AG08395 (cell line): ENCODE measurements around the gene GRIK5.

Experiments
- DNase-seq: peaks from one replicate; pipeline ENCODE4 v3.0.0; 2012; ENCODE audit warnings: mixed read lengths, low spot score

The GRIK5 gene

DNA sequence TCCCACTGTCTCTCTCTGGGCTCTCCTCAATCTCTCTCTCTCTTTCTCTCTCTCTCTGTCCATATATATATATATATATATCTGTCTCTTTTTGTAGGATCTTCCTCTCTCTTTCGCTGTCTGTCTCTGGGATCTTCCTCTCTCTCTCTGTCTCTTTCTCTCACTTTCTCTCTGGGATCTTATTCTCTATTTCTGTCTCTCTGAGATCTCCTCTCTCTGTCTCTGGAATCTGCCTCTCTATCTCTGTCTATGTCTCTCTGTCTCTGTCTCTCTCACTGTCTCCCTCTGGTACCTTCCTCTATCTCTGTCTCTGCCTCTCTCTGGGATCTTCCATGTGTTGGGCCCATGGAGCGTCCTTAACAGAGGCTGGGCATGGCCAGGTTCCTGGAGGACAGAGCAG is 79.4 kb downstream of the GRIK5 start:
- no peak for DNase-seq

DNA sequence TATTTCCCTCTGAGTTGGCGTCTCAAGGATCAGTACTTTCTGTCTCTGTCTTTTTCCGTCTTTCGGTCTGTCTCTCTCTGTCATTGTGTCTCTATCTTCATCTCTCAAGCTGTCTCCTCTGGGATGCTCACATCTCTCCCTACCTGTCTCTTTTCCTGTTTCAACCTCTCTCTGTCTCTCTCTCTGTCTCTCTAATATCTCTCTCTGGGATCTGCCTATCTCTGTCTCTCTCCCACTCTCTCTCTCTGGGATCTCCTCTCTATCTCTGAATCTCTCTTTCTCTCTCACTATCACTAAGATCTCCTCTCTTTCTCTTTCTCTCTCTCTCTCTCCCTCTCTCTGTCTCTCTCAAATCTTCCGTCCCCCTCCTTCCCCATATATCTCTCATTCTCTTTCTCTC is 80.0 kb downstream of the GRIK5 start:
- DNase-seq: no peak

DNA sequence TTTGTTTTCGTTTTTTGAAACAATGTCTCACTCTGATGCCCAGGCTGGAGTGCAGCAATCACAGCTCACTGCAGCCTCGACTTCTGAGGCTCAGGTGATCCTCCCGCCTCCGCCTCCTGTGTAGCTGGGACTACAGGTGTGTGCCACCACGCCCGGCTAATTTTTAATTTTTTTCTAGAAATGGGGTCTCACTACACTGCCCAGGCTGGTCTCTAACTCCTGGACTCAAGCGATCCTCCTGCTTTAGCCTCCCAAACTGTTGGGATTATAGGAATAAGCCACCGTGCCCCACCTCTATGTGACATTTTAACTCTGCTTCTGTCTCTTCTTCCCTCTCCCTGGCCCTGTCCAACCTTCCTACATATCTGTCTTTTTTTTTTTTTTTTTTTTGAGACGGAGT is 81.1 kb downstream of the GRIK5 start:
- no peak for DNase-seq

DNA sequence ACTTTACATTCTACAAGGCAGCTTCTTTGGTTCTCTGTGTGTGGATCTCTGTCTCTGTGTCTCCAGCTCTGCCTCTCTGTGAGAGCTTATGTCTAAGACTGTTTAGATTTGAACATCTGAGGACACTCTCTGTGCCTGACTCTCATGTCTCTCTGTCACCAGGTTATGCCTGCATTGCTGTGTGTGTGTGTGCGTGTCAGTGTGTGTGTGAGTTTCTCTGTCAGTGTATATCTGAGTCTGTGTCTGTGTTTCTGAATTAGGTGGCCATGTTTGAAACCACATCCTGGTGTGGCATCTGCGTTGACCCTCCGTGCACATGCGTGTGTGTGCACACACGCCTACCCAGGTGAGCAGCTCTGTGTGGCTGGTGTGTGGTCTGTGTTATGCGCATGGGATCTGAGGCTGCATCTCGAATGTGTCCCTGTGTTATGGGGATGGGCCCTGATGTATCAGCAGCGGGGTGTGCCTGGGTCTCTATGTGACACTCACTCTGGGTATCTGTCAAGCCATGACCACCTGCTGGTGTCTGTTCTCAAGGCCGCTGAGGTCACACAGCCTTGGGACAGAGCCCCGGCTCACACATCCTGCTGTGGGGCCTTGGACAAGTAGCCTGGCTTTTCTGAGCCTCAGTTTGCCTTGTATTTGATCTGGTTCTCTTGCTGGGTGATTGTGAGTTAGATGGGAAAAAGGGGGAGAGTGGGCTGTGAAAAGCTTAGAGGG is 82.7 kb downstream of the GRIK5 start:
- DNase-seq: no peak

DNA sequence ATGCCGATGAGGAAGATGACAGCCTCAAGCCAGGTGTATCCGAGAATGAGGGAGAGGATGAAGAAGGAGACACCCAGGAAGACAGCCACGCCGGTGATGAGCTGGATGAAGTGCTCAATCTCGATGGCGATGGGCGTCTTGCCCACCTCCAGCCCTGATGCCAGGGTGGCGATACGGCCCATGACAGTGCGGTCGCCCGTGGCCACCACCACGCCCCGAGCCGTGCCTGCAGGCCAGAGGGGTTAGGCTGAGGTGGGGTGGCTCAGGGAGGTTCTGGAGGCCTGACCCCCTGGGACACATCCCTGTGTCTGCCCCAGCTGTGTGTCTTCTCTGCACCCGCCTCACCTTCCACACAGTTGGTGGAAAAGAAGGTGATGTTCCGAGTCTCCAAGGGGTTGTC is 85.0 kb downstream of the GRIK5 start:
- no peak for DNase-seq

DNA sequence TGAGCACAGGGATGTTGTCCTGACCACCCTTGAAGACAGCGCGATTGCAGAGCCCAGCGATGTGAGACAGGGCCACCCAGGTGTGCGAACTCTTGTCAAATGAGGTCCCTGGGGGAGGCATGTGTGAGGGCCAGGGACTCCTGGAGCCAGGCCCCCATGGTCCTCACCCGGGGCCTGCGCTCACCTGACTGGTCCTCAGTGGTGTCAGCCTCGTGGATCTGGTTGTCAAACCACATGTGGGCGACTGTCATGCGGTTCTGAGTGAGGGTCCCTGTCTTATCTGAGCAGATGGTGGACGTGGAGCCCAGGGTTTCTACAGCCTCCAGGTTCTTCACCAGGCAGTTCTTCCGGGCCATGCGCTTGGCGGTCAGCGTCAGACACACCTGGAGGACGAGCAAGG is 88.3 kb downstream of the GRIK5 start:
- DNase-seq: no peak

DNA sequence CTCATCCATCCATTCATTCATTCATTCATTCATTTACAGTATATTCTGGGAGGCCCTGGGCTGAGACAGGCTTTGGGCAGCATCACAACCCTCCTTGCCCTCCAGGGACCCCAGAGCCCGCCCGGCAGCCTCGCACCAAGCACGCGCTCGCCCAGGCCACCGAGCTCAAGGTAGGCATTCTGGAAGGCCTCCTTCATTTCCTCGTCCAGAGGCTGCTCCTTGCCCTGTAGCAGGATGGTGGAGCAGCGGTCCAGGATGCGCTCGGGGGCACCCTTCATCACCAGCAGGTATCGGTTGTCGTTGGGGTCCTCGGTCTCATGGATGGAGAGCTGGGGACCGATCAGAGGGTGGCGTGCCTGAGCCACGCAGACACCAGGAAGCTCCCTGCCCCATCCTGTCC is 91.5 kb downstream of the GRIK5 start:
- no peak for DNase-seq

DNA sequence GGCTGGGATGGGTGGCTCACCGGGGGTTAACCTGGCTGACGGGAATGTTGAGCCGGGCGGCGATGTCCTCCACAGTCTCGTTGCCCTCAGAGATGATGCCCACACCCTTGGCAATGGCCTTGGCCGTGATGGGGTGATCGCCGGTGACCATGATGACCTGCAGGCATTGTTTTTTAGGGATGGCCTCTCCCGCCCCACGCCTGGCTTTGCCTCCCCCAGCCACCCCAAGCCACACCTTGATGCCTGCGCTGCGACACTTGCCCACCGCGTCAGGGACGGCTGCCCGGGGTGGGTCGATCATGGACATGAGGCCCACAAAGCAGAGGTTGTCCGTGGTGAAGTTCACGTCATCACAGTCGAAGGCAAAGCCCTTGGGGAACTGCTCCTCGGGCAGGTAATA is 92.1 kb downstream of the GRIK5 start:
- no peak for DNase-seq

DNA sequence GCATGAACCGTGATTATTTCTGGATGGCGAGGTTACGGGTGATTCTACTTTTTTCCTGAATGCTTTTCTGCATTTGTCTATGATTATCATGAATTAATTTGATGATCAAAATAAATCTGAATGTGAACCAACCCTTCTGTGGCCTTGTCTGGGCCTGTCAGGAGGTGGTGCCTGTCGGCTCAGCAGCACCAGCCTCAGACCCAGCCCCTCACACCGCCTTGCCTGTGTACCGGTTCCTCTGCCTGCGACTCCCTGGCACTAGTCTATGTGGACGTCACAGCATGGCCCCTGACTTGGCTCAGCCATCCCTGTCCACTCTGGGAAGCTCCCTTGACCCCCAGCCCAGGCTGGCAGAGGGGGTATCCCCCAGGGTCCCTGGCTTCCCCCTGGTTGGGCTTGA is 95.4 kb downstream of the GRIK5 start:
- no peak for DNase-seq

DNA sequence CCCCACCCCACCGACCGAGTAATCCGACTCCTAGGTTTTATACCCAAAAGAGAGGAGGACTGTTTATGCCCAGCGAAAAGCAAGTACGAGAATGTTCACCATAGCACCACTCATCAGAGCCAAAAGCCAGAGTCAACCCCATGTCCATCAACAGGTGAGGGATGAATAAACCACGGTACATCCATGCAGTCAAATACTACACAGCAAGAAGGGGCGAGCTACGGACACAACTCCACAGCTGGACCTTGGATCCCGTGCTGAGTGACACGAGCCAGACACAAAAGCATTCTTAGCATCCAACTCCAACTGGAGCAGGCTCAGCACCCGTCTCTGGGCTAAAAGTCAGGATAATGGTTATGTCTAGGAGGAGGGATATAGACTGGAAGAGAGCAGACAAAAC is 98.6 kb downstream of the GRIK5 start:
- DNase-seq: no peak

DNA sequence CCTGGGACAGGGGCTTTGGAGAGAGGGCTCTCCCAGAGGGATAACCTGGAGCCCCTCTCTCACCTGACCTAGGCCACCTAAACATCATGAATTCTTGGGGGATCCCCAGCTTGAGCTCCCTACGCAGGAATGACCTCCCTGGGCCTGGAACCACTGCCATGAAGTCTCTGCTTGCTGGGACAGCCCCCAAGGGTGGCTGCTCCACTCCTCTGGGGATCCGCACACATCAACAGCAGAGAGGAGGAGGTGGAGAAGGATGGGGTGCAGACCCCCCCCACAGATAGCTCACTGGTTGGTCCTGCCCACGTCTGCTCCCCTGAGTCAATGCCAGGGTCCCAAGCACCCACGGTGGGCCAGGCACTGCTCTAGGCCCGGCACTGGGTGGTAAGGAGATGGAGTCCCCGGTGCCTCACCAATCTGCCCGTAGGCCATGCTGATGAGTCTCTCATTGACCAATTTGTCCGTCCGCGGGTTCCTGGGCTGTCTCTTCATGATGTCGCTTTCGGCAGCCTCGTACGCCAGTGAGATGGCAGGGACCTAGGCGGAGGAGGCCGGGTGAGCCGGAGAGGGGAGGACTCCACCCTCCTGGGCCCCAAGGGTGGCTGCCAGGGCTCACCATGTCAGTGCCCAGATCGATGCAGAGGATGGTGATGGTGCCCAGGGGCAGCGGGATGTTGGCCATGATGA is 100.1 kb downstream of the GRIK5 start:
- no peak for DNase-seq

DNA sequence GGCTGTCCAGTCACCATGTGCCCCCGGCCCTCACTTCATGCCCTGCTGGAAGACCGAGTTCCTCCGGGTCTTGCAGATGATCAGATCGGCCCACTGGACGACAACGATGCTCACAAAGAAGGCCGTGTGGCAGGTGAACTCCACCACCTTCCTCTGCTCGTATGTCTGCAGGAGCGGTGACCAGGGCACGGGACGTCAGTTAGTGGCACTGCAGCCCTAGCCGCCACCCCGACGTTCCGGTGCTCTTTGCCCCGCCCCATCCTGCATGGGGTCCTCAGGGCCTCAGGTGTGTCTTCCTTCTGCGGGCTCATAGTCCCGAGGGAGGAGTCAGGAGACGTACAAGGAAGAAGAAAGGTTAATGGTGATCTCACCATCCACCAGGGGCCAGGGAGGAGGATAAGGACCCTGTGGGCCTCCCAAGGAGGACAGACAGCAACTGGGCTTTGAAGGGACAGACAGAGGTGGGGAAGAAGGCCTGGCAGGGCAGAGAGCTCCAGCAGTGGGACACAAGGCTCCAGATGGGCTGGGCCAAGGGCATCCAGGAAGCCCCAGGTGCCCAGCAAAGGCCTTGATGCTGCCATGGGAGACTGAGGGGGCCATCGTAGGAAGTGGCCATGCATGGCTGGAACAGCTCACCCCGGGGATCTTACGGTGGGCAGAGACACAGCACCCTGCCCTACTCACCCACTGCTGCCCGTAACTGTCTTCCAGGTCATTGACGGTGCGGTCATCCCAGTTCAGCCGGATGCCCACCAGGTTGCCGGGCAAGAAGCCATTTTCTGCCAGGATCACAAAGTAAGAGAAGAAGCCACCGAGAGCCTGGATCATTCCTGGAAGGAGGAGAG is 101.0 kb downstream of the GRIK5 start:
- no peak for DNase-seq

DNA sequence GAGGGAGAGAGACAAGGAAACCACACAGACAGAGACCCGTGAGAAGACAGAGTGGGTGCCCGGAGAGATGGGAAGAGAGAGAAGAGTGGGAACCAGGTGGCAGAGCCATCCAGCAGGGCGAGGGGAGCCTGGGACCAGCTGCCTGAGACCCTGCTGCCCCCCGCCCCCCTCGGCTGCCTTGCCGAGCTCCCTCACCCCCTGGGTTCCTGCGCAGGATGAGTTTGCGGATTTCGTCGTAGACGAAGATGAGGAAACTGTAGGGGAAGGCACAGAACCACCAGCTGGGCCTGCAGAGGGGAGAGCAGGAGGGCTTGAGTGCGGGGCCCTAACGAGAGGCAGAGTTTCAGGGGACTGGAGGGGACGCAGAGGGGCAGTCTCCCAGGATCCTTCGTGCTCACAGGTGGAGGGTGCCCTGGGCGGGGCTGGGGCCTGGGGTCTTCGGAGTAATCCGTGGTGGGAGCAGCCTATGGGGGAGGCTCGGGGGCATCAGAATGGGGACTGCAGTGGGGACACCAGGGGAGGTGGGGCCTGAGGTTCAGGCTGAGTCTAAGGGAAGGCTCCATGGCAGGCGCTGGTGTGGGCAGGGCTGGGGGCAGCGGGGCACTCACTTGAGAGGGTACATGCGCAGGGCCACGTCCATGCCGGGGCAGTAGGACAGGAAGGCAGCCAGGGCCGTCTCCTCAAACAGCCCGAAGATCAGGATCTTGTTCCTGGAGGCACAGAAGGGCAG is 102.8 kb downstream of the GRIK5 start:
- no peak for DNase-seq

DNA sequence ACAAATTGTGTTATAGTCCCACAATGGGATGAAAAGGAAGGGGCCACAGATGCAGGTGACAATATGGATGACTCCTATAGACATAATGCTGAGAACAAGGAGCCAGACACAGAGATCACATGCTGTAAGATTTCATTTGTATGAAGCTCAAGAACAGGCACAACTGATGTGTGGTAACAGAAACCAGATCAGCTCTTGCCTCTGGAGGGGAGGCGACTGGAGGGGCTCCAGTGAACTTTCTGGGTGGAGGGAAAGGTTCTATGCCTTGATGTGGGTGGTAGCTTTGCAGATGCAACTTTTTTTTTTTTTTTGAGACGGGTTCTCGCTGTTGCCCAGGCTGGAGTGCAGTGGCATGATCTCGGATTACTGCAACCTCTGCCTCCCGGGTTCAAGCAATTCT is 104.9 kb downstream of the GRIK5 start:
- no peak for DNase-seq

DNA sequence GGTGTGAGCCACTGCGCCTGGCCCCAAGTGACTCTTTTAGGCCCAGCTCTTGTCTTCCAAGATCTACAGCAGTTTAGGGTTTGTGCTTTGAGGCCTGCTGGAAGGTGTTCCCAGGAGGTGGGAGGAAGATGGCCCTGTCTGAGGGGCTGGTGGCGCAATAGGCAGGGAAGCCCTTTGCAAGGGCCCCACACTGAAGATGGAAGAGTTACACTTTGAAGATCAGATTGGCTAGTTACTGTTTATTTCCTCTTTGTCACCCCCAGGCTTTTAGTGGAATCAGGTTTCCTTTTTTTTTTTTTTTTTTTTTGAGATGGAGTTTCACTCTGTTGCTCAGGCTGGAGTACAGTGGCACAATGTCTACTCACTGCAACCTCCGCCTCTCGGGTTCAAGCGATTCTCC is 109.0 kb downstream of the GRIK5 start:
- DNase-seq: no peak

DNA sequence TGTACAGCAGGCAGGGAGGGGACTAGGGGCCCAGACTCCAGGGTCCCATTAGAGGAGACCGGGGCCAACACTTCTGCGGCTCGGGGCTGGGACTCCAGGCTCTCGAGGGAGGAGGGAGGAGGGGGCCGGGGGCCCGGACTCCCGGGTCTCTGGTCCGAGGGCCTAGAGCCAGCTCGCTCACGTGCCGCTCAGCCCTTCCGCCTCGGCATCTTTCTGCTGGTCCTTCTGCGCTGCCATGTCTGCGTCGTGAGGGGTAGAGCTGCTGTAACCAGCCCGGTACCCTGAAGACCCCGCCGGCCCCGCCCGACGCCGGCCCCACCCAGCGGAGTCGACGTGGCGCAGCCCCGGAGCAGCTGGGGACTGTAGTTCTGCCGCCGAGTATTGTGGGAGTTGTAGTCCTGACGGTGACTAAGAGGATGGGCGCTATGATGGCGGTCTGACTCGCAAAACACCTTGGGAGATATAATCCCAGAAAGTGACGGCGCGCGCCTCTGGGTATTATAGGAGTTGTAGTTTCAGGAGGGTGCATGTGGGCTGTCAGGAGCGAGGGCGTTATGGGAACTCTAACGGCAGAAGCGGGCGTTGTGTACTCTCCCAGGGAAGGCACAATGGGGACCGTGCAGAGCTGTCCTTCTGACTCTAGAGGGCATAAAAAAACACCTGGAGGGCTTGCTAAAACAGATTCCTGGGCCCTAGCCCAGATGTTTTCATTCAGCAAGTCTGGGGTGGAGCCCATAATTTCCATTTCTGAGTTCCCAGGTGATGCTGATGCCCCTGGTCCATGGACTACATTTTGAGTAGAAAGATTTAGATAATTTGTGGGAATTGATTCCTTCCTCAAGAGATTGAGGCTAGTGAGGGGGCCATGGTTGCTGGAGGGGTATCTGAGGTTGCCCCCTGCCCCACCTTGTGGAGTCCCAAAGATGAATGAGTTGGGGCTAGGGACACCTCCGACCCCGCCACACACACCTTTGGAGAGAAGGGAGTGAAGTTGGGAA is 110.7 kb downstream of the GRIK5 start, which contains the start of gene RABAC1:
TSS of gene RABAC1 (minus strand) at position 266 of the 998 bp plus-strand sequence. CDS start at position 237, 29 bp downstream.
- DNase-seq: peak; percentile 97

DNA sequence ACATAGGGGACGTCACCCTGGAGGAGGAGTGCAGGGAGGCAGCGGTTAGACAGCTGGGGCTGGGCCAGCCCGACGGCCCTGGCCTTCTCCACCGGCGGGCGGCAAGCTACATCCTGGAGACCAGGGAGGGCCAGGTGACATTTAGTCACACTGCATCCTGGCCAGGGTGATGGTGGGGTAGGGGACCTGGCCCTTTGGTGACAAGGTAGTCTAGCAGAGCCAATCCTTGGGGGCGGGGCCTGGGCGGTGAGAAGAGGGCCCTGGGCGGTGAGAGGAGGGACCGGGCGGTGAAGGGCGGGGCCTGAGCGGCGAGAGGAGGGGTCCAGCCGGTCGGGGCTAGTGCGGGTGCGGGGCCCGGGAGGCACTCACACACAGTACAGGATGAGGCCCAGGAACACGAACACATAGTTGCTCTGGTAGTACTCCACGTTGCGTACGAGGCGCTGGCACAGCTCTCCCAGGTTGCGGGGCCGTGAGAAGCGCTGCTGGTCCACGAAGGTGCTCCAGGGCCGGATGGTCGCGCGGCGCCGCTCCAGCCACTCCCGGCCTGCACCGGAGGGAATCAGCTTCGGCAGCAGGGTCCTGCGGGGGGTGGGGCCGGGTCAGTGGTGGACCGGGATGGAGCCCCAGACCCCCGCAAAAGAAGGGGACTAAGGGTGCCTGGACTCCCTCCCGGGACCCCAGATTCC is 111.5 kb downstream of the GRIK5 start:
- DNase-seq: peak; percentile 90

DNA sequence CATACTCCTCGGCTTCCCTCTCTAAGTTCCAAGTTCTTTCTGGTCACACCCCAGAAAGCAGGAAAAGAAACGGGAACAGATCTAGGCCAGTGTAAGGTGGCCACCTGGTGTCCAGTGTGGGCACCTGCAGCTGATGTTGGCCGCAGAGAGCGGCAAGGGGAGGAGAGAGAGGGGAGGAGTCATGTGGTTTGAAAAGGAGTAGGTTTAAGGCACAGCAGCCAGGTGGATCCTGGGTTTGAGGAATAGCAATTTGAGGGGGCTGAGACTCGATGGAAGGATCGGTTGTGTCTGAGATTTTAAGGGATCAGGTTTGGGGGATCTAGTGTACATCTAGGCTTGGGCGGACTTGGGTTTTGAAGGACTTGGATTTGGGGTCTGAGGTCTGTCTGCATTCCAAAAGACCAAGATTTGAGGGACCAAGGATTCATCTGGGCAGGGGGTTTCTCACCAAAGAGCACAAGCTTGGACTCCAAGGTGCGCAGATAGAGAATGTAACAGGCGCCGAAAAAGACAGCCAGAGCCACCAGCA is 112.1 kb downstream of the GRIK5 start:
- DNase-seq: peak; percentile 88

DNA sequence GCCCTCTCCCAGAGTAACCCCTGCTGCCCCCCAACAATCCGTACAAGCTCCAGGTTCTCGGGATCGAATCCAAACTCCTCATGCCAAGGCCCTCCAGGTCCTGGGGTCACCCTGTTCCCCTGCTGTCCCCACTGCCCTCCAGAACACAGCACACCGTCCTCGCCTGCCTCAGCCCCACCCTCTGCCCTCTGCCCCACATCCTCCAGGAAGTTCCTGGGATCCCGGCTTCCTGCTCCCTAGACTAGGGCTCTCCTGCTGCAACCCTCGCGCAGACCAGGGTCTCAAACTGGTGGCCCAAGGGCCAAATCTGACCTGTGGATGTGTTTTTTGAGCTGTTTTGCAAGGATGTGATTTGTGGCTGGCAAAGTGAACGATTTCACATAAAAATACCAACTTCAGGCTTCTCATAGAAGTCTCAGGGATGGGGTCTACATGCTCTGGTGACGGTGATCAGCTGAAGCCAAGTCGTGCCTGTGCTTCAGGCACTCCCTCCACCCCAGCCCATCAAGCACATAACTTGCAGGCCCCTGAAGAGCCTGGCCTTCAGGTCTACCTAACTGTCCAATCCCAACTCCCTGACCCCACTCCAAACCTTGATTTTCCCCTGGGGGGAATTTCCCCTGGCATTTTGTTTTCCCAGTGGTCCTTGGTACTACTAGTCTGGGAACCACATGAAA is 112.7 kb downstream of the GRIK5 start:
- DNase-seq: no peak
